CD4-positive, alpha-beta T cell (primary cell): ENCODE data around the gene SLIT1. TPM values are rescaled to one million over a fixed set of nuclear protein-coding genes. Genes with fewer than 3 reads are reported as not detected.

ENCODE experiments used
- ATAC-seq: fragments of 200-7000 bp; cut with Tn5 transposase; one replicate; pipeline ENCODE4 v1.10.0; 2022; ENCODE audit warnings: mild to moderate bottlenecking; ENCODE audit not compliant: poor library complexity
- CTCF ChIA-PET: fragments of 350-600 bp; sonication (Branson Sonifier 250); formaldehyde crosslinking; loops from one replicate; lab custom pipeline; 2021; ENCODE audit warnings: antibody characterized with exemption, inconsistent platforms; lab: Charles Lee
- POLR2A ChIA-PET: fragments of 350-600 bp; sonication (Branson Sonifier 250); formaldehyde crosslinking; loops from one replicate; lab custom pipeline; 2021; ENCODE audit warnings: antibody characterized with exemption, inconsistent platforms; lab: Charles Lee
- DNase-seq, 14 experiments: peaks; one replicate each; pipeline ENCODE4 v3.0.0-alpha.2; 2013 to 2020; ENCODE audit warnings: mixed read lengths in 2 of 14
- H3K27ac ChIP-seq, 2 donors: one replicate each; pipeline versions ENCODE4 v1.5.1 to v1.7.0; 2013; ENCODE audit warnings: low read length in 2 of 2, low read depth in 1 of 2, mild to moderate bottlenecking in 1 of 2
- H3K27me3 ChIP-seq, 2 experiments: 1 replicate in 1 of 2; 2 replicates in 1 of 2; pipeline versions ENCODE4 v1.6.1 to v1.7.0; 2013; ENCODE audit warnings: low read length in 2 of 2, control low read depth in 1 of 2, mild to moderate bottlenecking in 1 of 2, moderate library complexity in 1 of 2; ENCODE audit not compliant: insufficient read depth in 2 of 2, control insufficient read depth in 1 of 2
- H3K36me3 ChIP-seq: one replicate; pipeline ENCODE4 v1.6.1; 2013; ENCODE audit warnings: low read length, control low read depth; ENCODE audit not compliant: insufficient read depth
- H3K4me1 ChIP-seq: one replicate; pipeline ENCODE4 v1.6.1; 2013; ENCODE audit warnings: low read length, control low read depth; ENCODE audit not compliant: insufficient read depth
- H3K4me3 ChIP-seq: one replicate; pipeline ENCODE4 v1.5.1; 2013; ENCODE audit warnings: mild to moderate bottlenecking, low read length, moderate library complexity
- H3K9me3 ChIP-seq, 2 experiments: 1 replicate in 1 of 2; 2 replicates in 1 of 2; pipeline versions ENCODE4 v1.6.1 to v1.7.0; 2013; ENCODE audit warnings: low read length in 2 of 2, mild to moderate bottlenecking in 2 of 2, control low read depth in 1 of 2, moderate library complexity in 1 of 2; ENCODE audit not compliant: control insufficient read depth in 1 of 2, insufficient read depth in 1 of 2
- H3K27ac Mint-ChIP-seq: one replicate; pipeline ENCODE4 v1.8.0; 2020; ENCODE audit warnings: mixed read lengths
- H3K27me3 Mint-ChIP-seq: one replicate; pipeline ENCODE4 v1.8.0; 2021; ENCODE audit warnings: mixed read lengths
- H3K36me3 Mint-ChIP-seq: one replicate; pipeline ENCODE4 v1.8.0; 2021; ENCODE audit warnings: low read depth, mixed read lengths
- H3K4me1 Mint-ChIP-seq: one replicate; pipeline ENCODE4 v1.8.0; 2021; ENCODE audit warnings: low read depth, mixed read lengths
- H3K4me3 Mint-ChIP-seq: one replicate; pipeline ENCODE4 v1.8.0; 2020; ENCODE audit warnings: mild to moderate bottlenecking, mixed read lengths
- H3K9me3 Mint-ChIP-seq: one replicate; pipeline ENCODE4 v1.8.0; 2020; ENCODE audit warnings: mixed read lengths
- CTCF ChIP-seq: fragments of 200-600 bp; IDR thresholded peaks from one replicate; pipeline ENCODE4 v1.8.0; 2022; ENCODE audit warnings: antibody characterized with exemption, mild to moderate bottlenecking
- intact Hi-C, 2 experiments: fragments of 100-400 bp; cut with DNase I in 1 of 2; cut with micrococcal nuclease in 1 of 2; formaldehyde crosslinking; loops; one replicate each; pipeline versions ENCODE4 v1.15.1 to v1.9.0; 2023 to 2025; cut with DNase I, micrococcal nuclease
- total RNA-seq, 174 experiments: library from RNA in 2 of 174; stranded (reverse) in 2 of 174; gene quantifications; one replicate each; pipeline ENCODE4 v1.2.3 and lab custom pipeline; 2021 to 2026

SLIT1 gene
- total RNA-seq, 2 experiments from 2014 or later, result 0.30 to 0.39 TPM

GRCh38 chr10:97013568-97013967, 172.2 kb downstream of the SLIT1 start:
- H3K4me3 ChIP-seq, result no peak overlapping the region
- DNase-seq (no peak), ATAC-seq (no peak)
- Mint-ChIP-seq H3K27me3 (no peaks in the 10 kb centered on the region), H3K27ac (no peak overlapping the region), H3K9me3 (no peaks in the 10 kb centered on the region), H3K4me1 (peaks cover 6% of the 10 kb centered on the region), H3K36me3 (no peaks in the 10 kb centered on the region), H3K4me3 (no peak overlapping the region)
- peaks cover 0 to 9% of the 10 kb centered on the region in 2 experiments for H3K9me3 ChIP-seq
- H3K36me3 ChIP-seq, result no peaks in the 10 kb centered on the region
- no peak for TF ChIP-seq CTCF
- ChIA-PET POLR2A (no interaction called here), CTCF (no interaction called here)
- intact Hi-C loops, result no loop called here
- no peaks in the 10 kb centered on the region for H3K27me3 ChIP-seq
- peaks cover 6% of the 10 kb centered on the region for H3K4me1 ChIP-seq
- no peak overlapping the region for H3K27ac ChIP-seq

GRCh38 chr10:97012470-97012869, 173.3 kb downstream of the SLIT1 start:
- CTCF ChIA-PET, result no interaction called here
- no peaks in the 10 kb centered on the region for H3K27me3 Mint-ChIP-seq
- Histone ChIP-seq H3K27me3 (no peaks in the 10 kb centered on the region), H3K4me3 (no peak overlapping the region), H3K4me1 (peaks cover 6% of the 10 kb centered on the region), H3K27ac (no peak overlapping the region), H3K36me3 (no peaks in the 10 kb centered on the region), H3K9me3 (peaks cover 5 to 17% of the 10 kb centered on the region in 2 experiments)
- ATAC-seq (no peak), DNase-seq (no peak)
- intact Hi-C loops, result no loop called here
- peaks cover 6% of the 10 kb centered on the region for H3K4me1 Mint-ChIP-seq
- peaks cover 5% of the 10 kb centered on the region for H3K9me3 Mint-ChIP-seq
- no peak overlapping the region for H3K27ac Mint-ChIP-seq
- H3K36me3 Mint-ChIP-seq, result peaks cover 6% of the 10 kb centered on the region
- no peak for TF ChIP-seq CTCF
- no peak overlapping the region for H3K4me3 Mint-ChIP-seq
- POLR2A ChIA-PET, result no interaction called here

GRCh38 chr10:97011397-97011796, 174.4 kb downstream of the SLIT1 start:
- Histone ChIP-seq H3K27ac (no peak overlapping the region), H3K9me3 (peaks cover 16 to 19% of the 10 kb centered on the region in 2 experiments), H3K36me3 (no peaks in the 10 kb centered on the region), H3K27me3 (peaks cover 0 to under 1% of the 10 kb centered on the region in 2 experiments), H3K4me3 (no peak overlapping the region), H3K4me1 (no peaks in the 10 kb centered on the region)
- intact Hi-C loops, result no loop called here
- Mint-ChIP-seq H3K9me3 (peaks cover 11% of the 10 kb centered on the region), H3K4me3 (no peak overlapping the region), H3K36me3 (peaks cover 14% of the 10 kb centered on the region), H3K4me1 (no peaks in the 10 kb centered on the region), H3K27me3 (no peaks in the 10 kb centered on the region), H3K27ac (no peak overlapping the region)
- no peak for TF ChIP-seq CTCF
- ChIA-PET CTCF (no interaction called here), POLR2A (no interaction called here)
- ATAC-seq (no peak), DNase-seq (no peak)
